Left hindlimb (tissue), 1 donor: ENCODE results near the gene RNF166.

Experiments
- DNase-seq: peaks from one replicate; pipeline ENCODE4 v3.0.0-alpha.2; 2018

RNF166 gene, protein sequence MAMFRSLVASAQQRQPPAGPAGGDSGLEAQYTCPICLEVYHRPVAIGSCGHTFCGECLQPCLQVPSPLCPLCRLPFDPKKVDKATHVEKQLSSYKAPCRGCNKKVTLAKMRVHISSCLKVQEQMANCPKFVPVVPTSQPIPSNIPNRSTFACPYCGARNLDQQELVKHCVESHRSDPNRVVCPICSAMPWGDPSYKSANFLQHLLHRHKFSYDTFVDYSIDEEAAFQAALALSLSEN

DNA sequence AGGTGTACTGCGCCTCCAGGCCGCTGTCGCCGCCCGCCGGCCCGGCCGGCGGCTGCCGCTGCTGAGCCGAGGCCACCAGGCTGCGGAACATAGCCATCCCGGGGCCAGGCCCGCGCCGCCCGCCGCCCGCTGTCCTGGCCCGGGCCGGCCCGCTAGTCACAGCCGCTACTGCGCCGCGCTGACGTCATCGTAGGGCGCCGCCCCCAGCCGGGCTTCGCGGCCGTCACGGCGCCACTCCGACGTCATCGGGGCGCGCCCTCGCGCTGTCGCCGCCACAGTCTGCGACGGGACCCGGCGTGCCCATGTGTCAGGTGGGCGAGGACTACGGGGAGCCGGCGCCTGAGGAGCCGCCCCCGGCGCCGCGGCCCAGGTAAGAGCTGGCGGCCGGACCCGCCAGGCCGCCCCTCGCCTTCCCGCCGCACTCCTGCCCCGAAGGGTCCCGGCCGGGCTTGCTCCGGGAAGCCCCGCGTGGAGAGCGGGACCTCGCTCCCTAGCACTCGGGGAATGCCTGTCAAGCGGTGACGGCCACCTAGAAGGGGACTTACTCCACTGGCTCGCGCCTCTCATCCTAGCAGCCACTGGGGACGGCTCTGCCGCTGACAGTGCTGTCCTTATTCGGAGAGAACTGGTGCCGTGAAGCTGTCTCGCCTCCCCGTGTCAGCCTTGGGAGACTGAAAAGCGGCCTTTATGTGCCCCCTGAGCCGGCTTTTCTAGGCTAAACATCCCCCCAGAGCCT is at the start of gene RNF166, which contains the start of gene CTU2:
Gene RNF166 (minus strand): TSS at position 180 of the 736 bp plus-strand sequence. CDS start 83 bp downstream, at position 97.
Gene CTU2 (plus strand): TSS at position 275 of the 736 bp plus-strand sequence. CDS start 28 bp downstream, at position 303.
- peak; percentile 88 for DNase-seq

DNA sequence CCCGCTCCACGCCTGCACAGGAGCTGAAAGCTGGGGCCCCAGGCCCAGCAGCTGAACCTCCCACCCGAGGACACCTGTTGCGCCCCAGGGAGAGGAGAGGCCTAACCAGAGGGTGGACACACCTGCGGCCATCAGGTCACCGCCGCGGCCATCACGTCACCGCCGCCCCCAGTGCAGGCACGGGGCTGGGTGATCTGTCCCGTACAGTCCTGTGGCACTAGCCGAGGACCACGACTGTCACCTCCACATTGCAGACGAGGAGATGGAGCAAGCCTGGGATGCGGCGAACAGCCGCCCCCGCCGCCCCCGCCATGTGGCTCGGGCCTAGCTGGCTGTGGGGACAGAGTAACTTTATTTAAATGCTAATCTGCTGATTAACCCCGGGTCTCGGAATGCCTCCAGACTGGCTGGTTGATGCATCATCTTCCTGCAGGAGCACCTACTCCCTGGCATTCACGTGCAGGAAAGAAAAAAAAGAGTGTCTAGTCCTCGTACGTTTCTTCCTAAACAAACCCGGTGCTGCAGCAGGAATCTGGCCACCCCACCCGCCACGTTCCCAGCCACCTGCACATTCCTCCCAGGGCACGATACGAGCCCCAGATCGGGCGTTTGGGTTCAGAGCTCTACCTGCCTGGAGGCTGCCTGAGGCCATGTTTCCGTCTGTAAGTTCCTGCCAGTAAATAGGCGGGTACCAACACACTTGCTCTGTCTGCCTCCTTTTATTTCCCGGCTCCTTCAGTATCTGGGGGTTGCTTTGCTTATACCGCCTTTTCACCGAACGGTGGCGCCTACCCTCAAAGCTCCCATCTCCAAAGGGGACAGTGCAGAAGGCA is 48.9 kb upstream of the RNF166 start:
- DNase-seq = no peak

DNA sequence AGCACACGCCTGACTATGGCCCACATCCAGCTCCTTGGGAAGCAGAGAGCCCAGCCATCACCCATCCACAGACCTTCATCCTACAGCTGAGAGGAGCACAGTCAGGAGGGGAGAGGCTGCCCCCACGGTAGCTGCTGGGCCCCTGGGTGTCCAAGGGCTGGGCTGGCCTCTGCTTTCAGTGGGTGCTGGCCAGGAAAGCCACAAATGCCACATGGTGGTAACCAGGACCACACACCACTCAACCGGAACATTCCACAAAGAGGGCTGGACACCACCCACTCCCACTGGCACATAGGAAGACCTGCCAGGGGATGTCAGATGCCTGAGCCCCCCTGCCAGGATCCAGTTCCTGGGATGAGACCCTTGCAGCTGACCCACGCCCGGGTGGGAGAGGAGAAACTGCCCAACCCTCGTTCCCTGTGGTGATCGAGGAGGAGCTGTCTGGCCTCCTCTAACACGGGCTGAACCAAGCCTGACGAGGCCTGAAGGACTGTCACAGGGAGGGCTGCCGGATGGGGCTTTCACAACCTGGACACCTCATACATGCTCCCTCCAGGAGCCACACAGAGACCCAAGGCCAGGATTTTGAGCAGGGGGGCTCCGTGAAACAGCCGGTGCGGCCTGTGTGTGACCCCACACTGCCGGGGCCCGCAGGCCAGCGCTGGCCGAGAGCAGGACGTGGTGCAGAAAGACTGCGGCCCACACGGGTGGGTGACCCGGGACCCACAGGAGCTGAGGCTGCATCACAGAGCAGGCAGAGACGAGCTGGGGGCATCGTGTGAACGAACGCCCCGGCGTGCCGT is 48.1 kb upstream of the RNF166 start:
- no peak for DNase-seq

DNA sequence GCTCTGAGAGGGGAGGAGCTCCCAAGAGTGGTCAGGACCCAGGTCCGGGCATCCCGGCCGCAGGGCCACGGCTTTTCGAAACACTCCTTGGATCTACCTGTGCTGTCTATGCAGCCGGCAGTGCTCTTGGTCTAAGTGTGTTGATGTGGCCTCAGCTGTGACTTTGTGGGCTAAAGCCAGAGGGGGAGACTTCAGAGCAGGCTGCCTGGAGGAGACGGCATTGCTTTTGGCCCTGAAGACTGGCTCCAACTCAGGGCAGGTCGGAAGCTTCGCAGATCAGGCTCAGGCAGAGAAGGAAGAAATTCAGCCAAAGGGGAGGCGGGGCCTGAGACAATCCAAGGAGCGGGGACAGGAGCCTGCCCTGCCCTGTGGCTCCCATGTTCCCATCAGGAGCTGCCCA is 47.4 kb upstream of the RNF166 start:
- DNase-seq = no peak

DNA sequence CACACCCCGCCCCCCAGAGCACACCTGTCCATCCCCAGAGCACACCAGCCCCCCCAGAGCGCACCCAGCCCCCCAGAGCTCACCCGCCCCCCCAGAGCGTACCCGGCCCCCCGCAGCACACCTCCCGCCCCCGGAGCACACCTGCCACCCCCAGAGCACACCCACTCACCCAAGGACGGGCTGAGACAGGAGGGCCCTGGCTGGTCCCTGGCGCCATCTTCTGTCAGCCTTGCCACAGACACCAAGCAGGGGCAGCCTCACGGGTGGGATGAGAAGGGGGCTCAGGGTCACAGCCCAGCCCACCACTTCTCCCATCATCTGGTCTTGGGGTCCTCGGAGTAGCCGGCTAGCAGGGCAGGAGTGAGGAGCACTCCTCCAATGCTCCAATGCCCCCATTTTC is 47.0 kb upstream of the RNF166 start:
- DNase-seq = no peak

DNA sequence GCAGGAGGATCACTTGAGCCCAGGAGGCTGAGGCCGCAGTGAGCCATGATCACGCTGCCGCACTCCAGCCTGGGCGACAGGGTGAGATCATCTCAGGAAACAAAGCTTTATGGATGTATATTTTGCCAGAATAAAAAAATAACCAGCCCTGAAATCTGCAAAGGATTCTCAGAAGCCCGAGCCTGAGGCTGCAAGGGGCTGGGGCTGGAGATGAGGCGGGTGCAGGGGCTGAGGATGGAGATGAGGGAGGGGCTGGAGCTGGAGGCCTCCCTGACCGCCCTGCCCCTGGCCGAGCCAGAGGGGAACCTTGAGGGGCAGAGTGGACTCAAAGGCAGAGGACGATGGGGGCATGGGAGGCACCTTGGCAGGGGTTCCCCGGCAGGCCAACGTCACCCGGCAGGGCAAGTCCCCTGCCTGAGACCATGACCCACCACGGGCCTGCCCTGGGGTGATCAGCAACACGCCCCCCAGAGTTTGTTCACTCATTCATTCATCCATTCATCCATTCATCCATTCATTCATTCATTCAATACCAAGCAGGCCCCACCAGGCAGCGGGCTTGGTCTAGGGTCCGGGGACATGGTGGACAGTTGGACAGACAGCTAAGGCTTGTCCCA is 46.3 kb upstream of the RNF166 start:
- no peak for DNase-seq

DNA sequence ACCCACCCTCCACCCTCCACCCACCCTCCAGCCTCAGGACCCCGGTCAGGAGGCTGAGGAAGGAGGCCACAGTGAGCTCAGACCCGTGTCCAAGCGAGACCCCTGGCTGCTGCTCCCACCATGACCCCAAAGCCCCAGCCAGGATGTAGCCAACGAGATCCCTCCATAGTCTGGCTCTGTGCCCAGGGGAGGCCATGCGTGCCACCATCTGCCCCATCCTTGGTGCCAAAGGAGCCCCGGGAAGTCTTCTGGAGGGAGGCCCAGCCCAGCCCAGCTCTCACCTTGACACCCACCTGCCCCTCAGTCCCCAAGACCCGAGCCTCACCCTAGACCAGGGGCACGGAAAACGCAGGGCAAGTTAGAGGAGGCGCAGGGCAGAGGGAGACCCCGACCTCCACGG is 44.6 kb upstream of the RNF166 start:
- no peak for DNase-seq

DNA sequence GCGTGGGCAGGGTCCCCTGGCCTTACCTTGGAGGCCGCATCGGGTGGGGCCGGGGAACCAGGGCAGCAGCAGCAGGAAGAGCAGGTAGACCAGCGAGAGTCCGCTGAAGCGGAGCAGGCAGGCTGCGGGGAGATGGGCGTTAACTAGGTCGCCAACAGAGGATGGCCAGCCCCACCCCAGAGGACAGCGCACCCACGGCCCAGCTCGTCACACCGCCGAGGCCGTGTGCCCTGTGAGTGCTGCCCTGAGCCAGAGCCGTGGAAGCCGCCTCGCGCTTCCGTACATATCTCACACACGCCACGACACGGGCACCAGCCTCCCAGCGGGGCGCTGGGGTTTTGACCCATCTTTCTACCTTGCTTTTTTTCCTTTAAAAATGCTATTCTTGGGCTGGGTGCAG is 43.1 kb upstream of the RNF166 start:
- DNase-seq = no peak

DNA sequence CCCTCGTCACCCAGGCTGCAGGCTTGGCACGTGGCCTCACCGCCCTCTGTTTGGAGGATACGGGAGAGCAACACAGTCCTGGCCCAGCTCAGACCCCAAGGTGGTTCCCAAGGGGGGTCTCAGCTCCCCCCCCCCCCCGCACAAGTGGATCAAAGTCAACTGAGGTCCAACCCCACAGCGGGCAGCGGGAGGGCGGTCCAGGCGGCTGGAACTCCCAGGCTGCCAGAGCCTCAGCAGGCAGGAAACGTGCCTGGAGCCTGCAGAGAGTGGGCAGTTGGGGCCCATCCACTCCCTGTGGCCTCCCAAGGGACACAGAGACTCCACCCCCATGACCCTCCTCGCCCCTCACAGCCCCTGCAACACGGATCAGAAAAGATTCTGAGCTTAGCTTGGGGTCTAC is 42.2 kb upstream of the RNF166 start:
- no peak for DNase-seq

DNA sequence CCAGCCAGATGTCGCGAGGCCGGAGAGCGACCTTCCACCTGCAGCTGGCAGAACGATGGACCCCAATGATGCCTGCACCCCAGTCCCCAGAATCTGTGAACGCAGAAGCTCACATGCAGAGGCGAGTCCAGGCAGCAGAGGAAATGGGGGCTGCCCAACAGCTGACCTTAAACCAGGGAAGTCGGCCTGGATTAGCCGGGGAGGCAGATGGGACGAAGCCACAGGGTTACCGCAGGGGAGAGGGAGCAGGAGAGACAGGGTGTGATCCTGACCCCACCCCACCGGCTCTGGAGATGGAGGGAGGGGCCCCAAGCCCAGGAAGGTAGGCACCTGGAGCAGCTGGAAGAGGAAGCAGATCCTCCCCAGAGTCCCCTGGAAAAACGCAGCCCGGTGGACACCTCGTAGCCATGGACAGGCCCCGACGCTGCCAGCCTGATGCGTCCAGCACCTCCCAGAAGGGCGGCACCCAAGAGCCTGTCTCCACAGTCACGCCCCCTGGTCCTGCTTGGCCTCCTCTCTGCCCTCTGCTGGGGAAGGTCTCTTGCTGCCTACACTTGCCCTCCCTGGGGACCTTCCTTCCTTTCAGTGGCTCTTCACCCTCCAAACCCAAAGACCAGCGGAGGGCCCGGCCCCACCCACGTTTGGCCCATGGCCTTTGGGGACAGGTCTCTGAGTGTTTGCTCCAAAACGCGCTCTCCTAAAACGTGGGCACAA is 41.5 kb upstream of the RNF166 start:
- no peak for DNase-seq

DNA sequence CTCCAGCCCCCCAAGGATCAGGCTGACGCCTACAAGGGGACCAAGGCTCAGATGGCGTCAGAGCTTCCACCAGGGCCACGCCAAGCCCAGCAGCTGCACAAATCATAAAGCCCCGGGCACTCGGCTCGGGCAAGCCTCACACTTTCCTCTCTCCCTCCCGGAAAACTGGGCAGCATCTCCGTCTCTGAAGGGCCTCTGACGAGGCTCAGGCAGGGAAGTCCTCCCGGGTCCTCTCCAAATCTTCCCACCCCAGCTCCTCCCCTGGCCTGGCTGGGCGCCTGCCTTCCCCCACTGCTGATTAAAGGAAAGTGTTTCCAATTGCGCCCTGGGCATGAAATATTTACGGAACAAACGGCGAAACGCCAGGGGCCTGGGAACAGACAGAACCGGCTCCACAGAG is 40.3 kb upstream of the RNF166 start:
- peak; percentile 86 for DNase-seq

DNA sequence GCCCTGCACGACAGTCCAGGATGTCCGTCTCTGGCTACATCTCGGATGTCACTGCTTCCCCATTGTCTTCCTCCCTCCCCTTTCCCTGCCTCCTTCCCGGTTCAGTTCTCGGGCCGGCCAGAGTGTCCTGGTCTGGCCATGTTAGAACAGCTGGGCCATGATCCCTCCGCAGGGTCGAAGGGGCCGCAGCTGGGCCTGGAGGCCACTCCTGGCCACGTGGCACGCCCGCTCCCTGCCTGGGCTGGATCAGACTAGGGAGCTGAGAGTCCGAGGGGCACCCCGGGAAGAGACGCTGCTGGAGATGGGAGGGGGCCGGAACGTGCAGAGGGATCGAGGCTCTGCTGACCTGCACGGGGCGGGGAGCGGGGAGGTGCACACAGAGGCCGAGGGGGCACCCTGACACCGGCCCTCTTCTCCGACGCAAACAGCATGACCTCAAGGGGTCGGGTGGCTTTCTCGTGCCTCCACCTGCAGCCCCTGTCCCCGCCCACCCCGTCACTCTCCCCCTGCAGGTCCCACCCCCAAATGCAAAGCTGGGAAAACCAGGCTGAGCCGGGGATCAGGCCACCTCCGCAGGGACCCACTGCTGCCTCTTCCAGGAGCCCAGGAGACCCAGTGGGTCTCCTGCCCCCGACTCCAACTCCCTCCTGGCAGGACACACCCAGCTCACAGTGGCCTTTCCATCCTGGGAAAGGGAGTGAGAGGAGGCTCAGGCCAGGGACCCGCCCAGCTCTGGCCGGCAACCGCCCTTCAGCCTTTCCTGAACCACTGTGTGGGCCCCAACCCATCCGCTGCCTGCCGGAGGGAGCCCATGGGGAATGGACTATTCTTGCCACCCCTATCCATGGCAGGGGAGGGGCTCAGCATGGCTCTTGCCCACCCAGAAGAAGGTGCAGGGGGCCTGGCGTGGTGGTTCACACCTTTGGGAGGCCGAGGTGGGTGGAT is 38.6 kb upstream of the RNF166 start:
- DNase-seq = no peak

DNA sequence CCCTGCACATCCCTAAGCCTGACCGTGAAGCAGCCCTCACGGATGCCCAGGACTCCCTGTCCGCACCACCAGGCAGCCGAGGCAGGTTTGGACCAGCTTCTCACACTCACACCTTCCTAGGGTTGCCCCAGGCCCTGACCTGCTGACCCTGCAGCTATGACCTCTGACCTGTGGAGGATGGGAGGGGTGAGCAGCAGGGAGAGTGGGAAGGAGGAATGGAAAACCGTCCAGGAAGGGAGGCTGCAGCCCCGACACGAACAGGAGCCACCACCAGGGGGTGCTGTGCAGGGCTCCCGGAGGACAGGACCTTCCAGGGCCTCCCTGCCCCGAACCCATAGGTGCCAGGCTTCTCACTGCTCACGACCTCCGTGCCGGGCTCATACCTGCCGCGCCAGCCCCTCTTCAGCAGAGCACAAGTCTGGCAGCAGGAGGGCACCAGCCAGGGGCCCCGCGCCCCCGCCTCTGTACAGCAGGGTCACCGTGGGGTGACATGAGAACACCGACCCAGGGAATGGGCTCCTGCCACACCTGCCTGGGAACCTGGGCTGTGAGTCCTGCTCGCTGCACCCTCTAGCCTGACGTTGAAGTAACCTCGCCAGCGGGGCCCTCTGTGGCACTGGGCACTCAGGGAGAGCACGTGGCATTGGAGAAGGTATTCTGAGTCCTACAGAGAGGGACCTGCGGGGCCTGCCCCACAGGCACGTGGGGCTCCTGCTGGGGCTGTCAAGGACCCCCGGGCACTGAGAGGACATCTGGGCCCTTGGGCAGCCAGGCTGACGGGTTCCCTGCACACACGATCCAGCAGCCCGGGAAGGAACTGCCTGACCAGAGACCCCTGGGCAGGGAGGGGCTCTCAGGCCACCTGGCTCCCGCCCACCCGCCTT is 37.7 kb upstream of the RNF166 start:
- DNase-seq = peak; percentile 74

DNA sequence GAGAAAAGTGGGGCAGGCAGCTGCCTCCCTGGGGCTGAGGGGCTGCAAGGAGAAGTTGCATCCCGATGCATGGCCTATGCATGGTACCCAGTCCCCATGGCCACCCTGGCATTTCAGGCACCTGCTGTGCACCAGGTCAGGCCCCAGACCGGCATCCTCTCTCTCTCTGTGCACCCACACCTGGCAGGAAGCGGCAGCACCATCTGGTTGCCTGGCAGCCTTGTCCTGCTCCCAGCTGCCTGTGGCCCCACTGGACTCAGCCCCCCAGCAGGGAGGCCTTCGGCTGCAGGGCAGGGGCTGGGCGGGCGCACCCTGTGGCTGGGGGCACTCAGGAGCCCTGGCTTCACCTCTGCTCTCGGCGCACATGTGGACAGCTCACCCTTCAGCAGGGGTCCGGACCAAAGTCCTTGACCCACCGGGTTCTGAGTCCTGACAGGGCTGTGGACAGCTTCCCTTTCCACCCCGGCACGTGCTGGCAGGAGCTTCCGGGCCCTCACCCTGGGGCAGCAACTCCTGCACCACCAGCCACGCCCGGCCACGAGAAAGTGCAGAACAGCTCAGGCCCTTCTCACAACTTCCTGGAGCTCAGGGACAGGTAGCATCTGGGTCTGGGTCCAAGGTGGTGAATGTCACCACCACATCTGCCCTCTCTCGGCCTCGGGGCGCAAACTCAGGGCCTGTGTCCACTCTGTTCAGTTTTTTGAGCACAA is 36.8 kb upstream of the RNF166 start:
- DNase-seq = no peak

DNA sequence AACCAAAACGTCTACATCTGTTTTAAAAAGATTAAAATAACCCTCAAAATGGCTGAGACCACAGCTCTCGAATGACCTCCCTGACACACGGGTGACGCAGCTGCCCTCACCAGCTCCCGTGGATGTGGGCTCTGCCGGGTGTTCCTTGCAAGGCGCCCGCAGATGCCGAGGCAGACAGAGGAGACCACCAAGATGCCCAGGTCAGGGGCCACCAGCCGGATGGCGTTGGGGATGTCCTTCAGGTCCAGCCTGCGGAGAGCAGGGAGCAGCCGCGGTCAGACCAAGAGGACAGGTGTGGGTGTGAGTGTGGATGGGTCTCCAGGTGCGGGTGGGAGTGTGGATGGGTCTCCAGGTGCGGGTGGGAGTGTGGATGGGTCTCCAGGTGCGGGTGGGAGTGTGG is 35.2 kb upstream of the RNF166 start:
- DNase-seq = no peak

DNA sequence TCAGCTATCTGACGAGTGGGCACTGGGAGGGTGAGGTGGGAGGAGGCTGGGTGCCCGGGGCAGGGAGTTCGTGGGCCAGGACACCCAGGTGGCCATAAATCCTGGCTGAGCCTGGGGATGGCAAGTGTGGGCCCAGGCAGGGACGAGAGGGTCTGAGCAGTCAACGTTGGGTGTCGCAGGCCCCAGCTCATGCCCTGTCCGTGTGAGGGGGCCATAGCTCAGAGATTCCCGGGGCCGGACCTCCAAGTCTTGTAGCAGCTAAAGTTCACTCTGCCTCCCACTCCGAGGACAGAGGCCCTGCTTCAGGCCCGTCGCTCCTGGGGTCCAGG is 34.5 kb upstream of the RNF166 start:
- DNase-seq = no peak

DNA sequence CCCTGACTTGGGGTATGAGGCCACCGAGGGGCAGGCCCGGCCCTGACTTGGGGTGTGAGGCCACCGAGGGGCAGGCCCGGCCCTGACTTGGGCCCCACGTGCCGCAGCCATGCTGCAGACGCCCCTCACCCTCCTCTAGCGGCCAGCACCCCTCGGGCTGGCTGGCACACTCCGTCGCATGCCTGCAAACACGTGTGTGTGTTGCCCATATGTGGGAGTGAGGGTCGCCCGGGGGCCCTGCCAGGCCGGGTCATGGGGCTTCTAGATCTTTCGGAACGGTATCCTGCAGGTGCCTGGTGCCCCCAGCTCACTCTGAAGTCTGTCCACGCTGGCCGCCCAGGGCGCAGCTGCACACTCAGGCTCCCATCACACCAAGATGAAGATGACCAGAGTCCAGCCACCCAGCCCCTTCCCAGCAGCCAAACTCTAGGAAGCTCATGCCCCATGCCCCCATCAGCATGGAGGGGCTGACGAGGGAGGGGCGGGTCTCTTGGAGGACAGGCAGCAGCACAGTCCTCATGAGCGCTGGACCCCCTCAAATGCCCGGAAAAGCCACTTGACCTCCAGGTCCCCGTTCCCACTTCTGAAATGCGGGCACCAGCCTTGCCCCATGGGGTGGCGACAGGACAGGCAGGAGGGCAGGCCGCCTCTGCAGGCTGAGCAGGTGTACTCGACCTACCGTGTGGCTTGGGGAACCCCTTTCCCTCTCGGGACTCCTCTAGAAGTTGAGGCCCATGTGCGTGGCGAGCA is 33.9 kb upstream of the RNF166 start:
- DNase-seq = no peak
